Lower lobe of right lung (tissue), 2 donors: ENCODE results near the gene TRMO. TPM values are rescaled to one million over a fixed set of nuclear protein-coding genes. Genes with fewer than 3 reads are reported as not detected.
"Not testable (repeated sequence)": the region's sequence is repeated elsewhere in the genome, so short reads cannot be mapped to it uniquely, and the experiment has no call there.

Source experiments
- ATAC-seq, 2 donors: fragments of 200-7000 bp; cut with Tn5 transposase; one replicate each; pipeline ENCODE4 v1.9.1; 2020 to 2022; ENCODE audit warnings: mild to moderate bottlenecking in 2 of 2, moderate library complexity in 2 of 2
- DNase-seq: peaks from one replicate; pipeline ENCODE4 v3.0.0-alpha.2; 2020
- H3K27ac ChIP-seq: fragments of 200-600 bp; one replicate; pipeline ENCODE4 v1.8.0; 2022
- H3K27me3 ChIP-seq: fragments of 200-600 bp; one replicate; pipeline ENCODE4 v1.8.0; 2022; ENCODE audit warnings: low read depth
- H3K36me3 ChIP-seq: fragments of 200-600 bp; one replicate; pipeline ENCODE4 v1.8.0; 2022; ENCODE audit warnings: mild to moderate bottlenecking
- H3K4me1 ChIP-seq: fragments of 200-600 bp; one replicate; pipeline ENCODE4 v1.8.0; 2022
- H3K4me3 ChIP-seq: fragments of 200-600 bp; one replicate; pipeline ENCODE4 v1.8.0; 2022; ENCODE audit warnings: mild to moderate bottlenecking
- H3K9me3 ChIP-seq: fragments of 200-600 bp; one replicate; pipeline ENCODE4 v1.8.0; 2022
- CTCF ChIP-seq: fragments of 200-600 bp; IDR thresholded peaks from one replicate; pipeline ENCODE4 v1.8.0; 2022; ENCODE audit warnings: antibody characterized with exemption, mild to moderate bottlenecking
- intact Hi-C: fragments of 100-400 bp; cut with DNase I; formaldehyde crosslinking; loops from one replicate; pipeline ENCODE4 v1.11.0; 2022
- total RNA-seq: library from RNA; stranded (reverse); fragmentation: NEBNext Ultra II Directional; extraction: Animal tissue kit (Norgen Biotek cat#: 25700); gene quantifications from one replicate; pipeline ENCODE4 v1.2.1, GENCODE V29; 2021
- donor health status: DM: no; HTN: yes; CAD: no; lungs with severe emphysema.

The TRMO gene
- total RNA-seq, 1 donor from 2014 or later: 18.8 TPM

DNA sequence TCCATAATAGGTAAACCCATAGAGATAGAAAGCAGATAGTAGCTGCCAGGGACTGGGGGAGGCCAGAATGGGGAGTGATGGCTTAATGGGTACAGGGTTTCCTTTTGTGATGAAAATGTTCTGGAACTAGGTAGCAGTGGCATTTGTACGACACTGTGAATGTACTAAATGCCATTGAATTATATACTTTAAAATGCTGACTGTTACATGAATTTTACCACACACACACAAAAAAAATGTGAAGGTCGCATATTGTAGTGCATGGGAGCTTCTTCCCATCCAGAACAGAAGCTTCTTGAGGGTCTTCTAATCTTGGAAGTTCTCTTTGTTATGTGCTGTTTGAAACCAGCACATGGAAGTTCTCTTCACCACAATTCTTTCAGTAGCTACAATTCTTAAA, 40.9 kb upstream of the TRMO start:
- intact Hi-C loops: no loop called here
- no peak for ATAC-seq

GRCh38 chr9:97962575-97962974, 40.3 kb upstream of the TRMO start:
- no peak for TF ChIP-seq CTCF
- H3K27ac ChIP-seq: no peak overlapping the region
- H3K9me3 ChIP-seq: no peaks in the 10 kb centered on the region
- no peak for DNase-seq
- no peak for ATAC-seq
- H3K36me3 ChIP-seq: no peaks in the 10 kb centered on the region
- H3K4me1 ChIP-seq: no peaks in the 10 kb centered on the region
- H3K27me3 ChIP-seq: no peaks in the 10 kb centered on the region
- intact Hi-C loops: no loop called here
- H3K4me3 ChIP-seq: no peak overlapping the region

More for the DNA sequence above, 40.9 kb upstream of the TRMO start:
- no peak for DNase-seq
- Histone ChIP-seq H3K36me3 (no peaks in the 10 kb centered on the region), H3K27me3 (no peaks in the 10 kb centered on the region), H3K4me1 (no peaks in the 10 kb centered on the region), H3K27ac (no peak overlapping the region), H3K9me3 (no peaks in the 10 kb centered on the region), H3K4me3 (no peak overlapping the region)
- TF ChIP-seq CTCF: no peak

DNA sequence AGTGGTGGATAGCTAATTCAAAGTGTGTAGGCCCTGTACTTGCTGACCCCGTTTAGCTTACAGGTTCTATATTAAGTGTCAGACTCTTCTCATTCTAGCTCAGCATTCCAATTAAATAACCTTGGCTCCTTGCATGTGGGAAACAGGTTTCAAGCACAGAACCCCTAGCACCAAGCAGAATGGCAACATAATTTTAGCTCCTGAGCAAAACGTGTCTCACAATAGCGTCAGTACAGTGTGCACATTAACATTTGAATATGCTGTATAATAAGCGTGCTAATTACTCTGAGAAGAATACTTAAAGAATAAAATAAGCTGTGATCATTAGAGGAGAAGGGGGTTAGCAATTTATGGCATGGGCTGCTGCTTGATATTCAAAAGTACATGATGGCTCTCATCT, 39.8 kb upstream of the TRMO start:
- H3K27me3 ChIP-seq: no peaks in the 10 kb centered on the region
- TF ChIP-seq CTCF: no peak
- no peak overlapping the region for H3K4me3 ChIP-seq
- ATAC-seq: no peak
- no peaks in the 10 kb centered on the region for H3K4me1 ChIP-seq
- DNase-seq: no peak
- intact Hi-C loops: no loop called here
- H3K9me3 ChIP-seq: no peaks in the 10 kb centered on the region
- no peaks in the 10 kb centered on the region for H3K36me3 ChIP-seq
- H3K27ac ChIP-seq: no peak overlapping the region

DNA sequence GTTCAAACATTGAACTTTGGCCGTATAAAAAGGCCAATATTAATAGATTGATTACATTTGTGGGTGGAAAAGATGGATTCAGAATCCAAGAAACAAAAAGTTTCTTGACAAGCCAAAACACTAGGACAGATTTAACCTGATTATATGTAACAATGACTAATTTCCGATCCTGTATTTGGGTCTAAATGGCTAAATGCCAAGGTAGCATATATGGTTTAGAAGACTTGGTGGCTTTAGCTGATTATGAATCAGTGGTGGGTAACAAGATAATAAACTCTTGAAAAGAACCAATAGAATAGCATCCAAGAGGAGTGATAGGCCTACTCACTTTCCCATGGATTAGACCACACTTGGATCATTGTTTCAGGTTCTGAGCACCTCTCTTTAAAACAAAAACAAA, 39.1 kb upstream of the TRMO start:
- no peaks in the 10 kb centered on the region for H3K4me1 ChIP-seq
- DNase-seq: no peak
- no peak overlapping the region for H3K4me3 ChIP-seq
- no peak overlapping the region for H3K27ac ChIP-seq
- no peak for ATAC-seq
- no peak for TF ChIP-seq CTCF
- H3K36me3 ChIP-seq: no peaks in the 10 kb centered on the region
- H3K9me3 ChIP-seq: no peaks in the 10 kb centered on the region
- no peaks in the 10 kb centered on the region for H3K27me3 ChIP-seq
- intact Hi-C loops: no loop called here

DNA sequence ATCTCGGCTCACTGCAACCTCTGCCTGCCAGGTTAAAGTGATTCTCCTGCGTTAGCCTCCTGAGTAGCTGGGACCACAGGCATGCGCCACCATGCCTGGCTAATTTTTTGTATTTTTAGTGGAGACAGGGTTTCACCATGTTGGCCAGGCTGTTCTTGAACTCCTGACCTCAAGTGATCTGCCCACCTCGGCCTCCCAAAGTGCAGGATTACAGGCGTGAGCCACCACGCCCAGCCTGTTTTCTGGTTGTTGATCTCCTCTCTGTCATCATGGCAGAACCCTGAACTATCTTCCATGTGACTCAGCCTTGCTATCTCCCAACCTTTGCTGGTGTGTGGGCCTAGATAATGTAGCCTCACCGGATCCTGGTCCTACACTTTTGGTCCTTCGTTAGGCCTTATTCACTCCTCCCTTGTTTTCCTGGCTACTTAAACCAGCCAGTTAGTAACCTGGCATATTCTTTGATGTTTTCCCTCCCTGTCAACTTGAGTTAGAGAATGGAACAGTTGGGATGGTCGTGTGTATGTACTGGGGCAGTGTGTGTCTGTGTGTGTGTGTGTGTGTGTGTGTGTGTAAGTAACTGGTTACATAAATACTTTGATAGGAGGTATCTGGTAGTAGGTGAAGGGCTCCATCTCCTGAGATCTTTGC, 38.5 kb upstream of the TRMO start:
- H3K4me3 ChIP-seq, DNase-seq, H3K9me3 ChIP-seq, H3K36me3 ChIP-seq, H3K27me3 ChIP-seq, H3K4me1 ChIP-seq, ATAC-seq, H3K27ac ChIP-seq, intact Hi-C loops: not testable (repeated sequence)

- no peak for ATAC-seq
- intact Hi-C loops: no loop called here
- H3K4me3 ChIP-seq: no peak overlapping the region
- H3K27ac ChIP-seq: no peak overlapping the region
- no peaks in the 10 kb centered on the region for H3K9me3 ChIP-seq
- no peaks in the 10 kb centered on the region for H3K27me3 ChIP-seq
- DNase-seq: no peak
- TF ChIP-seq CTCF: no peak
- no peaks in the 10 kb centered on the region for H3K4me1 ChIP-seq
- no peaks in the 10 kb centered on the region for H3K36me3 ChIP-seq
Measured at GRCh38 chr9:97959585-97959984, 37.3 kb upstream of the TRMO start.
